Endothelial cell of umbilical vein (primary cell): Measurements from ENCODE around the gene FBH1. TPM values are rescaled to one million over a fixed set of nuclear protein-coding genes. Genes with fewer than 3 reads are reported as not detected.

Source experiments
- BruUV-seq: library from RNA; stranded (reverse); fragments of 400-500 nt; replicated peaks from 2 replicates; lab custom pipeline; 2021; lab: Mats Ljungman, UMichigan
- CTCF ChIA-PET: fragments of 300-600, 350-600 bp; sonication (Branson Sonifier 250); formaldehyde crosslinking; loops from one replicate; lab custom pipeline; 2021; ENCODE audit warnings: antibody characterized with exemption, inconsistent platforms; lab: Charles Lee
- POLR2A ChIA-PET: fragments of 300-600, 350-600 bp; sonication (Branson Sonifier 250); formaldehyde crosslinking; loops from one replicate; lab custom pipeline; 2021; ENCODE audit warnings: antibody characterized with exemption, inconsistent platforms; lab: Charles Lee
- DNase-seq: peaks from one replicate; pipeline ENCODE4 v3.0.0-alpha.2; 2011; ENCODE audit warnings: low read depth, low spot score
- FAIRE-seq: peaks from 2 replicates; lab custom pipeline; 2011; peaks lifted over from hg19 to GRCh38; lab: Jason Lieb, UNC
- H2AFZ ChIP-seq: 2 replicates; pipeline ENCODE4 v1.6.0; 2012; ENCODE audit warnings: low read depth, low read length, control low read depth, inconsistent platforms
- H3K27ac ChIP-seq: 2 replicates; pipeline ENCODE4 v1.5.1; 2011; ENCODE audit warnings: low read depth, mild to moderate bottlenecking, control low read depth, low read length, moderate library complexity; ENCODE audit not compliant: insufficient read depth
- H3K27me3 ChIP-seq, 2 experiments: 2 replicates each; pipeline versions ENCODE4 v1.6.0 to v1.6.1; 2011; ENCODE audit warnings: low read length in 2 of 2, mixed read lengths in 1 of 2; ENCODE audit not compliant: control insufficient read depth in 2 of 2, insufficient read depth in 2 of 2
- H3K36me3 ChIP-seq, 2 experiments: 2 replicates in 1 of 2; 3 replicates in 1 of 2; pipeline ENCODE4 v1.5.1; 2011; ENCODE audit warnings: low read length in 2 of 2, mild to moderate bottlenecking in 1 of 2, moderate library complexity in 1 of 2; ENCODE audit not compliant: control insufficient read depth in 2 of 2, insufficient read depth in 2 of 2; ENCODE audit errors: extremely low read depth in 1 of 2
- H3K4me1 ChIP-seq: 3 replicates; pipeline ENCODE4 v1.5.1; 2011; ENCODE audit warnings: mild to moderate bottlenecking, low read length; ENCODE audit not compliant: control insufficient read depth, insufficient read depth; ENCODE audit errors: extremely low read depth
- H3K4me2 ChIP-seq: 2 replicates; pipeline ENCODE4 v1.6.1; 2011; ENCODE audit warnings: low read length, control low read depth, mixed read lengths; ENCODE audit not compliant: insufficient read depth
- H3K4me3 ChIP-seq, 3 experiments: fragments of 200-600 bp in 1 of 3; sonication (generic), shearing (Covaris generic) in 1 of 3; replicated peaks in 1 of 3; 2 replicates each; pipeline ENCODE4 v1.5.1; 2011 to 2016; ENCODE audit warnings: control low read depth in 3 of 3, low read length in 3 of 3, mild to moderate bottlenecking in 2 of 3, inconsistent platforms in 1 of 3, low read depth in 1 of 3, moderate library complexity in 1 of 3; ENCODE audit not compliant: insufficient read depth in 1 of 3
- H3K79me2 ChIP-seq: 2 replicates; pipeline ENCODE4 v1.6.0; 2012; ENCODE audit warnings: low read length, inconsistent platforms; ENCODE audit not compliant: control insufficient read depth, insufficient read depth
- H3K9ac ChIP-seq: replicated peaks from 2 replicates; pipeline ENCODE3; 2011; ENCODE audit warnings: low read length, control low read depth; ENCODE audit not compliant: insufficient read depth; ENCODE audit errors: extremely low read depth
- H3K9me1 ChIP-seq: replicated peaks from 3 replicates; pipeline ENCODE4 v1.6.0; 2011; ENCODE audit warnings: mild to moderate bottlenecking, low read length; ENCODE audit not compliant: control insufficient read depth, insufficient read depth; ENCODE audit errors: extremely low read depth
- H3K9me3 ChIP-seq: replicated peaks from 2 replicates; pipeline ENCODE4 v1.5.1; 2012; ENCODE audit warnings: low read length, inconsistent platforms; ENCODE audit not compliant: control insufficient read depth, insufficient read depth
- H4K20me1 ChIP-seq: replicated peaks from 2 replicates; pipeline ENCODE3; 2011; ENCODE audit warnings: mild to moderate bottlenecking, low read length; ENCODE audit not compliant: control insufficient read depth, insufficient read depth; ENCODE audit errors: extremely low read depth
- EZH2 ChIP-seq: IDR thresholded peaks from 2 replicates; pipeline ENCODE4 v1.6.1; 2012; ENCODE audit warnings: borderline replicate concordance, low read depth, mild to moderate bottlenecking, moderate library complexity, low read length, inconsistent platforms; ENCODE audit not compliant: severe bottlenecking
- JUN ChIP-seq: IDR thresholded peaks from 2 replicates; pipeline ENCODE4 v1.6.1; 2011; ENCODE audit warnings: borderline replicate concordance, low read depth; ENCODE audit not compliant: insufficient read length, insufficient read depth
- POLR2A ChIP-seq: IDR thresholded peaks from 2 replicates; pipeline ENCODE4 v1.6.1; 2012; ENCODE audit warnings: low read depth, mild to moderate bottlenecking, control low read depth, low read length
- POLR2AphosphoS5 ChIP-seq: IDR thresholded peaks from 2 replicates; pipeline ENCODE4 v1.6.1; 2012; ENCODE audit warnings: low read depth, mild to moderate bottlenecking, control low read depth, low read length, moderate library complexity; ENCODE audit not compliant: insufficient read depth
- dilution Hi-C: fragments of 300-500 bp; cut with MboI; formaldehyde crosslinking; loops from one replicate; pipeline ENCODE4 v1.15.0; 2019; ENCODE audit warnings: low sequenced_read_pairs; ENCODE audit not compliant: extremely low pct_ligation_motif_present
- intact Hi-C: fragments of 100-400 bp; cut with micrococcal nuclease; formaldehyde crosslinking; loops from one replicate; pipeline ENCODE4 v1.10.0; 2022
- polyA plus RNA-seq, 4 experiments: library from polyadenylated mRNA; depleted of rRNA in 3 of 4; stranded (reverse) in 3 of 4; unstranded in 1 of 4; fragments of >200 nt; gene quantifications; 2 replicates each; pipeline versions ENCODE4 v1.2.1 to v1.2.3, GENCODE V29; 2011 to 2012; ENCODE audit warnings: missing spikeins in 1 of 4
- total RNA-seq: library from RNA; stranded (reverse); gene quantifications from 2 replicates; pipeline ENCODE4 v1.2.3, GENCODE V29; 2021
- TF ChIP-seq, protein P1 (sequence below), 2 donors: IDR thresholded peaks; 1 replicate in 1 of 2; 2 replicates in 1 of 2; pipeline ENCODE4 v1.5.1; 2011; ENCODE audit warnings: low read length in 2 of 2, mild to moderate bottlenecking in 2 of 2, moderate library complexity in 2 of 2, control low read depth in 1 of 2, inconsistent platforms in 1 of 2, low read depth in 1 of 2; ENCODE audit not compliant: insufficient read depth in 1 of 2; ENCODE audit errors: extremely low read depth in 1 of 2

The FBH1 gene
- total and polyA plus RNA-seq, 2 donors (not counting 3 experiments of a cell fraction or from before 2014, with no cell fraction given) = 71.4 to 97.0 TPM

DNA sequence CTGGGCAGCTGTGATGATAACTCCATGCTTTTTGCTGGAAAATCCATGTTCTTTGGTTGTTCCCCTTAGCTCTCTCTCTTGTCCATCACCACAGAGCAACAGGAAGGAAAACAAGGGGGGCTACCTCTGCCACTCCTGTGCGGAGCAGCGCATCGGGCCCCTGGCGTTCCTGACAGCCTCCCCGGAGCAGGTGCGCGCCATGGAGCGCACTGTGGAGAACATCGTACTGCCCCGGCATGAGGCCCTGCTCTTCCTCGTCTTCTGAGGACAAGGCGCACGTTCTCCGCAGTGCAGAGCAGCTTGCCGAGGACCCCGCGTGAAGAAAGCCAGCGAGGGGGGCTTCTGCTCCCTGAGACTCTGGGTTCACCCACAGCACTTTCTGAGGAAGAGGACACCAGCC is 47.0 kb downstream of the FBH1 start:
- no peak overlapping the region for H2AFZ ChIP-seq
- no peak overlapping the region for H3K4me2 ChIP-seq
- H3K4me1 ChIP-seq = peaks cover 1% of the 10 kb centered on the region
- H4K20me1 ChIP-seq = no peaks in the 10 kb centered on the region
- H3K79me2 ChIP-seq = no peaks in the 10 kb centered on the region
- H3K4me3 ChIP-seq = no peak overlapping the region
- POLR2A ChIA-PET = no interaction called here
- H3K9me1 ChIP-seq = no peaks in the 10 kb centered on the region
- peaks cover 10 to 26% of the 10 kb centered on the region in 2 experiments for H3K36me3 ChIP-seq
- no peak for TF ChIP-seq EZH2
- TF ChIP-seq, protein P1, sequence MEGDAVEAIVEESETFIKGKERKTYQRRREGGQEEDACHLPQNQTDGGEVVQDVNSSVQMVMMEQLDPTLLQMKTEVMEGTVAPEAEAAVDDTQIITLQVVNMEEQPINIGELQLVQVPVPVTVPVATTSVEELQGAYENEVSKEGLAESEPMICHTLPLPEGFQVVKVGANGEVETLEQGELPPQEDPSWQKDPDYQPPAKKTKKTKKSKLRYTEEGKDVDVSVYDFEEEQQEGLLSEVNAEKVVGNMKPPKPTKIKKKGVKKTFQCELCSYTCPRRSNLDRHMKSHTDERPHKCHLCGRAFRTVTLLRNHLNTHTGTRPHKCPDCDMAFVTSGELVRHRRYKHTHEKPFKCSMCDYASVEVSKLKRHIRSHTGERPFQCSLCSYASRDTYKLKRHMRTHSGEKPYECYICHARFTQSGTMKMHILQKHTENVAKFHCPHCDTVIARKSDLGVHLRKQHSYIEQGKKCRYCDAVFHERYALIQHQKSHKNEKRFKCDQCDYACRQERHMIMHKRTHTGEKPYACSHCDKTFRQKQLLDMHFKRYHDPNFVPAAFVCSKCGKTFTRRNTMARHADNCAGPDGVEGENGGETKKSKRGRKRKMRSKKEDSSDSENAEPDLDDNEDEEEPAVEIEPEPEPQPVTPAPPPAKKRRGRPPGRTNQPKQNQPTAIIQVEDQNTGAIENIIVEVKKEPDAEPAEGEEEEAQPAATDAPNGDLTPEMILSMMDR (IDR thresholded peaks at IDR 0.05; ENCODE audit: extremely low read depth in 1 of 2, insufficient read depth in 1 of 2, low read depth in 1 of 2, low read length in 2 of 2) = no peak
- BruUV-seq = TSS peak; percentile 69
- intact Hi-C loops (no loop called here), dilution Hi-C loops (no loop called here)
- FAIRE-seq = no peak
- DNase-seq = no peak
- no peak overlapping the region for H3K9ac ChIP-seq
- H3K27ac ChIP-seq = no peak overlapping the region
- CTCF ChIA-PET = interaction anchor here (1.1 to 1.7 kb wide), 3 partner anchors 29 to 77 kb away, joined by 3 to 4 read pairs (median 3); no protein-coding TSS in a partner anchor
- H3K9me3 ChIP-seq = no peaks in the 10 kb centered on the region
- H3K27me3 ChIP-seq = no peaks in the 10 kb centered on the region

DNA sequence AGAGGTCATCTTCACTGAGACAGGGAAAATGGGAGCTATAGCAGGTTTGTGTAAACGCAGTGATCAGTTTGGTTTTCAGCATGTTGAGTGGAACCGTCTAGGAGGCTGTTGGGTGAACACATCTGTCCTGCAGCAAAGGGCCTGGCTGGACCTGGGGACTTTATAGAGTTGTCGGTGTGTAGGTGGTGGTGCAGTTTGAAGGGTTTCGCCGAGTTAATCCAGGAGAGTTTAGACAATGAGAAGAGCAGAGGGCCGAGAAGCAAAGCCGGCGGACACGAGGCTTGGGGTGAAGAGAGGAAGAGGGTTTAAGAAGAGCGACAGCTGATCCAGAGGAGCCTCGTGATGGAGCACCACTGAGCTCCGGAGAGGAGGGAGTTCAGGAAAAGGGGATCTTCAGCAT is 48.2 kb downstream of the FBH1 start:
- Histone ChIP-seq H3K4me3 (no peak overlapping the region), H3K4me1 (peaks cover 14% of the 10 kb centered on the region), H3K79me2 (no peaks in the 10 kb centered on the region), H3K27ac (no peak overlapping the region), H3K9me3 (no peaks in the 10 kb centered on the region), H2AFZ (no peak overlapping the region), H3K9ac (no peak overlapping the region), H3K27me3 (no peaks in the 10 kb centered on the region), H4K20me1 (no peaks in the 10 kb centered on the region), H3K4me2 (no peak overlapping the region), H3K9me1 (no peaks in the 10 kb centered on the region), H3K36me3 (peaks cover 10 to 26% of the 10 kb centered on the region in 2 experiments)
- dilution Hi-C loops (no loop called here), intact Hi-C loops (no loop called here)
- no peak for TF ChIP-seq JUN
- TF ChIP-seq POLR2AphosphoS5 = no peak
- no peak for TF ChIP-seq POLR2A
- FAIRE-seq (no peak), DNase-seq (no peak)
- POLR2A ChIA-PET = no interaction called here
- no TSS peak for BruUV-seq
- CTCF ChIA-PET = no interaction called here
